NCI-H2196 treated with DMSO at 0.1 percent for 48 hours (cell line): ENCODE results near the gene FOXN3.
"Not testable (repeated sequence)": the region's sequence is repeated elsewhere in the genome, so short reads cannot be mapped to it uniquely, and the experiment has no call there.

Experiments
- DNase-seq: peaks from one replicate; lab custom pipeline; 2025; ENCODE audit not compliant: unreplicated experiment; lab: John Stamatoyannopoulos, UW

Gene FOXN3

GRCh38 chr14:89307409-89307808, 109.6 kb downstream of the FOXN3 start:
- DNase-seq = no peak

GRCh38 chr14:89304972-89305703, 111.9 kb downstream of the FOXN3 start:
- DNase-seq = no peak

- no peak for DNase-seq
Measured at GRCh38 chr14:89304561-89304960, 112.5 kb downstream of the FOXN3 start.

- DNase-seq = peak; percentile 48
Measured at GRCh38 chr14:89303456-89304435, 113.3 kb downstream of the FOXN3 start.

- DNase-seq = no peak
Measured at GRCh38 chr14:89302396-89302950, 114.6 kb downstream of the FOXN3 start.

- no peak for DNase-seq
Measured at GRCh38 chr14:89299587-89299986, 117.4 kb downstream of the FOXN3 start.

- DNase-seq = peak; percentile 37
Measured at GRCh38 chr14:89298056-89298834, 118.8 kb downstream of the FOXN3 start.

- DNase-seq = no peak
Measured at GRCh38 chr14:89296281-89296745, 120.7 kb downstream of the FOXN3 start.

- no peak for DNase-seq
Measured at GRCh38 chr14:89294872-89295271, 122.2 kb downstream of the FOXN3 start.

- not testable (repeated sequence) for DNase-seq
Measured at GRCh38 chr14:89294469-89294868, 122.6 kb downstream of the FOXN3 start.

- peak; percentile 11 for DNase-seq
Measured at GRCh38 chr14:89294060-89294459, 123.0 kb downstream of the FOXN3 start.

- no peak for DNase-seq
Measured at GRCh38 chr14:89293314-89293916, 123.6 kb downstream of the FOXN3 start.

GRCh38 chr14:89292579-89293313, 124.3 kb downstream of the FOXN3 start:
- DNase-seq = no peak

GRCh38 chr14:89291351-89291940, 125.6 kb downstream of the FOXN3 start:
- DNase-seq = no peak

GRCh38 chr14:89290813-89291212, 126.2 kb downstream of the FOXN3 start:
- no peak for DNase-seq

GRCh38 chr14:89289477-89289876, 127.6 kb downstream of the FOXN3 start:
- DNase-seq = no peak

- no peak for DNase-seq
Measured at GRCh38 chr14:89288114-89288513, 128.9 kb downstream of the FOXN3 start.

- no peak for DNase-seq
Measured at GRCh38 chr14:89284333-89285058, 132.5 kb downstream of the FOXN3 start.
